Inflammatory macrophage (primary cell): Measurements from ENCODE around the gene RBM5.

Experiments
- DNase-seq, 2 donors: peaks; one replicate each; pipeline ENCODE4 v3.0.0-alpha.2; 2020 to 2022

The RBM5 gene

DNA sequence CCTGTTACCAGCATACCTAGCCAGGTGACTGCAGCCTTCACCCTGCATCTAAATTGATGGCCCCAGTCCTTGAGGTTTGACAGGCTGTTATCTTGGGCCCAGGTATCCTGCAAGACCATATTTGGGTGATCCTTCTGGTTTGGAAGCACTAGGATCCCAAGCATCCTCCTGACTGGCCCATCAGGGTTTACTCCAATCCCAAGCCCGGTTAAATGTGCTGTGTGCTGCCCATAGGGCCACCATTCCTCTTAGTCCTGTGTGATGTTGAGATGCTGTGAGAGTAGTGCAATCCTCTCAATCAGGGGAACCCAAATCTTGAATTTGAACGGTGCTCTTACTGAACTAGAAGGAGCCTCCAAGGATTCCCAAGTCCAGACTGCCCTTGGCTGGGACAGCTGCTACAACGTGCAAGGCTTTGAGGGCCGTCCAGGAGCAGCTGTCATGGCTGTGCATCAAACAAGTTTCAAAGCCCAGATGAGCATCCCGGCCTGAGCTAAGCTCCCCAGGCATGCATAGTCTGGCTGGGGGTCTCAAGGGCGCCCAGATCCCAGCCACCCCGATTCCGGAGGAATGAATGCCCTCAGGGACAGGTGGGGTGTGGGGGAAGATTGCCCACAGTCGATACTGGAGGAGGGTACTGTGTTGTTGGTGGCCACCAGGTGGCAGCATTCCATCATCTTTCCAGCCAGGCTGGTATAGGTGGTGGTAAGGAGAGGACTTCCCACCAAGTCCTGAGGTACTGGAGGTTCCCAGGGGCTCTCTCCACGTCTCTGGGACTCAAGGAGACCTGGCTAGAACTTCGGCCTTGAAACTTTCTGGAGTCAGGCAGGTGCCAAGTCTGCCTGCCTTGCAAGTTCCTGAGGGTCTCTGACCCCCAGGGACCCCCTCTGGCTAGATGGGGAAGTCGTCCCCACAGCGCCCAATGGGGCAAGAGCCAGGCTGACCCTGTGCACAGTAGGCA, 32.6 kb downstream of the RBM5 start:
- DNase-seq = peak; percentile 64 to 68

DNA sequence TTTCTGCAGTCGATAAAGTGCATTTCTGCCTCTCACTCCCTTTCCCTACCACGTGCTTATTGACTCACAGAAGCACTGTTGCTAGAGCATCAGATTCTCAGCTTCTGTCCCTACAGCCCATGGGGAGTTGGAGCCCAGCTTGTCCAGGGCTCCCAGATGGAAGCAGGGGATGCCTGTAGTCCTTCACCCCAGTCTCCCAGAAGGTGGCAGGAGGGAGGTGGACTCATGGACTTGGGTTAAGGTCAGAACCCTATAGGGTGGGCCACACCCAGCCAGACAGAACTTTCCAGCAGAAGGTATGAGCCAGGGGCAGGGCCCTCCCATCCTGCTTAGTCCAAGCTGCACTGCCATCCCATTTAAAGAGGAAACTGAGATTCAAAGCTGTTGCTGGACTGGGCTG, 33.4 kb downstream of the RBM5 start:
- DNase-seq = no peak

DNA sequence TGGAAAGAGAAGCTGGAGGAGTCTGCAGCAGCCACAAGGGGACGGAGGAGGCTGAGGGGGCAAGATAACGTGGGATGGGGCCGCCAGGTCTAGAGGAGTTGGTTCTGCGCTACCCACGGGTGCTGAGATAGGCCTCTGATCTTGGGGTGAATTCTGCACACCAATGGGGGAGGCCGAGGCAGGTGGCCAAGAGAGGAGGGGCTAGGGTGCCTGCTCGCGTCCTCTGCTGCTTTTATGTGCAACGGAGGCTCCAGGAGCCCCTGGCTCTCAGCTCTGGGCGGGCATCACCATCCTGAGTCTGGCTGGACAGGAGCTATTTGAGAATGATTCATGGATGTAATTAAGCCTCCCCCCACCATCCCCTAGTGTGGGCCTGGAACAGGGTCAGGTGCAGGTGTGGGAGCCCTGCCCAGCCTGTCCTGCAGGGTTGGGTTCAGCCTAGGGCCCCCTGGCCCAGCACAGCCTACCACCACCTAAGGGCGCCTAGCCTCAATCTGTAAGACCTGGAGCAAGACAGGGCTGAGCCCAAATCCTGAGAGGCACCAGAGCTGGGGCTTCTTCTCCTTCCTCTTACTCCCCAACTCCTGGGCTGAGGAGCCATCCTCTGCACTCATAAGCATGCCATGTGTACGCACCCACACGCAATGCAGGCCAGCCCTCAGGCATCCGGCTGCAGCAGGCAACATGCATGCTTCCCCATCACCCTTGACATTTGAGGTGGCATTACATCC, 34.1 kb downstream of the RBM5 start:
- peak in 1 of 2 donors; percentile 9 for DNase-seq

DNA sequence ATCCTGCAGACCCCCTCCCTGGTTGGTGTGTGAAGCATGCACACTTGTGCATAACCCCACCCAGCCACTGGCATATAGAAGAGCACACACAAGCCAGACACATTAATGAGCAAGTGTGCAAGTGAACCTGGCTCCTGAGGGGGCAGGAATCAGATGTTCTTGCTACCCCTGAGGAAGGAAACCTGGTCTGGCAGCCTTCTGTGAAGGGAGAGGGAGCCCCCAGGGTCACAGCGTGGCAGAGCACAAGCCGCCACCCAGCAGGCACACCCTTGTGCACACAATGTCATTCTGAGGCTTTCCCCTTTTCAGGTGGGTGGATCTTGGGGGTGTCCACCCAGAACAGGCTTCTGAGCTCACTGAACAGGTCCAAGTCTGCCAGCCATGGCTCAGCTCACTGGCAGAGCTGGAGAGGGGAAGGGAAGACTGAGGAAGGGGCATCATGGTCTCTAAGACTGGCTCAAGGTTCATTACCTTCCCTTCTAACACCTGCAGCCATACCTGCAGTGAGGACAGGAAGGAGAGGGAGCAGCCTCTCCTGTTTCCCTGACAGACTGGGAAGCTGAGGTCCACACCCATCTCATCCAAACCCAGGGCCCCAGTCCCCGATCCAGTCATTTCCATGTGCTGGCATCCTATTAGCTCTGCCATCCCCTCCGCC, 34.8 kb downstream of the RBM5 start:
- DNase-seq = no peak

DNA sequence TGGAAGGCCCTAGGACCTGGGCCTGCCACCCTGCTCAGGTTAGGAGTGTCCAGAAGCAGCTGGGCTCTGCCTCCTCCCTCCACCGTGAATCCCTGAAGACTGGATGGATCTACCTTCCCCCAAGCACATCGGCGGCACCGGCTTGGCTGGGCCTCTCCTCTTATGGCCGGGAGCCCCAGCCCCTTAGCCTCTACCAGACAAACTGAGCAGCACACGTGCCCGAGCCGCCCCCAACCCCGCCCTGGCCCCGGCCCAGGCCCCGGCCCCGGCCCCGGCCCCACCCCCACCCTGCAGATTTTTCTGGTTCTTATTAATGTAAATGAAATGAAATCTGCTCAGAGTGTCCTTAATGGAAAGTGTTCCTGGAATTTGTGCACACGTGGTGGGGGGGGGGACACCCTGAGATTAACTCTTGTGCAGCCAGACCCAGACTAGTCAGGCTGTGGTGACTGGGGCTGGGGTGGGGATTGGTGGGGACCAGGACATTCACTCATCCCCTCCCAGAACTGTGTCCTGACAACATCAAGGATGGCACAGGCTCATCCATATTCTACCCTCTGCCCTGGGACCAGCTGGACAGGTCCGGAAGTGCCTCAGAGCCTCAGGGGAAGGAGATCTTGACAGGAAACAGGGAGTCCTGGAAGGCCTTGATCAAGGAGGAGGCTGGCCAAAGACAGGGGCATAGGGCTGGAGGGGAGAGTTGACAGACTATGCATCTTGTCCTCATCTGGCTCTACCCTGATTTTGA, 35.5 kb downstream of the RBM5 start:
- DNase-seq = no peak

DNA sequence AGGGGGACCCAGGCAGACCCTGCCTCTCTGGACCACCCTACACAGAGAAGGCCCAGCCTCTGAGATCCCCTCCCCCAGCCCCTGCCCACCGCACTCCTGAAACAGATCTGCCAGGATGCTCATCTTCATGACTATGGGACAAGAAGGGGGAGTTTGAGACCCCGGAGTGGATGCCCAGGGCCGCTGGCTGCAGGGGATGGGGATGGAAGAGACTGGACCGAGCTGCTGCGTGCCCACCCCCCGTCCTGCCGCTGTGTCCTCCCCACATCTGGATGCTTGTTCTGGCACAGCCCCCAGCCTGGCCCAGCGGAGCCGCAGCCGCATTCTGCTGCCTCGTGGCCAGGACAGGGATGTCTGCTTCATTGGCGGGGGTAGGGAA, 36.1 kb downstream of the RBM5 start:
- no peak for DNase-seq

DNA sequence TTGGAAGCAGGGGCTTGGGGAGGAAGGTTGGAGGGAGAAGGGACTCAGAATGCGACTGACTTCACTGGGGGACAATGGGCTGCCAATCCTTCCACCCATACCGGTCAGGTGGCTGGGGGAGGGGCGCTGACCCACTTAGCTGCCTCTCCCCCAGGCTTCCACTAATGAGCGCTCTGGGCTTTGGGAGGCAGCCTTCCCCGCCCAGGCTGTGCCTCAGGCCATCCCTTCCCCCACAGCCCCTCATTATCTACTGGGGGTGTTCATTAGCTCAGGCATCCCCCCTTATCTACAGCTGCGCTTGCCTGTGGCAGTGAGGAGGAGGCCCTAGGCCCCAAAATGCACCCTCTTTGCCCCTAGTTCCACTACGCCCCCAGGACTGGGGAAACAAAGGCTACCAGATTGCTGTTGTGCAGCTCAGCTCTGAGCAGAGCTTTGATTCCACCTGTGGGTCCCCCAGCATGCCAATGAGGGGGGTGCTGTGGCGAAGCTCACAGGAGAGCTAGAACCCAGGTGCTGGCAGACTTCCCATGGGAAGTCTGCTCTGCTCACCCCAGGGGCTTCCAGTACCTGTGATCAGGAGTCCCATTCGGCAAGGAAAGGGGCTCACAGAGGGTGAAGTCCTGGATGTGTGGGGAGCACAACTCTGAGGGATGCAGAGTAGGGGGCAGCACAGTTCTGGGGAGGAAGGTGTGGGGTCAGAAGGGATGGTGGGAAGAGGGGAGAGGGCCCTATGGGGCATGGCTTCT, 37.0 kb downstream of the RBM5 start:
- no peak for DNase-seq

DNA sequence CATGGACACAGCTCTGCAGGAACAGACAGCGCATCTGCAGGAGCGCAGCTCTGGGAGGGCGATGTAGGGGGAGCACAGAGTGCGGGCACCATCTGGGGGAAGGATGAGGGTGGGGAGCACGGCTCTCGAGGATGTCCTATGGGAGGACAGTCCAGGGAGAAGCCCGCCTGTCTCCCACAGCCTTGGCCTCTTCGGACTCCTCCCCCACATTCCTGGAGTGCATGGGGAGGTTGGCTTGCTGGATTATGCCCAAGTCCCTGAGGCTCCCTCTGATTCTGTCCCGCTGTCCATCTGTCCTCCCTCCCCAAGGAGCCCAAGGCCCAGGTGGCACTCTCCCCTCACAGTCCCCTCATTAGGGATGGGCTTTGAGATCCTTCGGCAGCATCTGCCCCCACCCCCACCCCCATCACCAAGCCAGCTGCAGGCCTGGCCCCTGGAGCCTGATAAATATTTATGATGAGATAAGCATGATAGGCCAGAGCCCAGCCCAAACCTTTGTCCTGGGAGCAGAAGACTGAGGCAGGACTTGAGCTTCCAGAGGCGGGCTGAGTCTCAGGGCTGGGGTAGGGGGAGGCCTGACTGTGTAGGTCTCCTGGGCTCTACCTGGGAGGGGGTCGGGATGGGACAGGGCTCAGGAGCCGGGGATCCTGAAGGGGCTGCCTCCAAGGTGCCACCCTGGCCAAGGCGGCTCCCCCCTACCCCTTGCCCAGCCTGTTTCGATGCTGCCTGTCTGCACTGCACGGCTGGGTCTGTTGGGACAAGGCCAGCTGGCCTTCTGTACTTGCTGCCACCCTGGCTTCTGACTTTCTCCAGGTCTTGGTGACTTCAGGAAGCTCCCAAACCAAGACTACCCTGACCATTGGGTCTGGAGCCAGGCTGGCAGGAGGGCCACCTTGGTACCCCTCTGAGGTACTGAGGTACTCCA, 37.8 kb downstream of the RBM5 start:
- DNase-seq = no peak

DNA sequence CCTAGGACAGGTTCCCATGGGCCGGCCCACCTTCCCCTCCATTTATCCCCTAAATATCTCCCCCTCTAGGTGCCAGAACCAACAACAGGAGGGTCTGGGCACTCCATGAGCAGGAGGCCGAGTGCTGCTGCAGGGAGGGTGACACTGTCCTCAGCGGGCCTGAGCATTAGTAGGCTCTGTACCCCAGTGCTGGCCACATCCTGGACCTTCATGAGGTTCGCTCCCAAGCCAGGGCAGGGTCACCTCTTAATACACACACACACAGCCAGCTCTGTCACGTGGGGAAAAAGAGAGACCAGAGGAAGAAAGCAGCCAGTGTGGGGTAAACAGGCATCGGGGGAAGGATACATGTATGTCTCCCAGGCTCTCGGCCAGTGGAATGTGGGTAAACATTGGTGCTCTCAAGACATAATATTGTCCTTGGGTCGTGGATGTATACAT, 38.6 kb downstream of the RBM5 start:
- DNase-seq = no peak

DNA sequence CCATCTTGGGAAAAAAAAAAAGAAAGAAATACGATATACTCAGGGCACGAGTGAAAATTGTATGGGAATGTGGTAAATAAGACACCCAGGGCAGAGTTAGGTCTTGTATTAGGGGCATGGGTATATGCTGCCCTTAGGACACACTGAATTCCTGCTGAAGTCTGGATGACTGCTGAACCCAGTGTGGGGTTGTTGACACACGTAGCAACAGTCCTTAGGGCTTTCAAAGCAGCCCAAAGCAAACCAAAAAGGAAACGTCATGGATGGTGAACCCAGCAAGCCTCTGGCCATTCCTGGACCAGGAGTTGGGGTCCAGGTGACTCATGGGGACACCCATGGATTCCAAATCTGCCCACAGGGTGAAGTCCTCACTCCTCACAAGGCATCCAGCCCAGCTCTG, 39.3 kb downstream of the RBM5 start:
- no peak for DNase-seq

DNA sequence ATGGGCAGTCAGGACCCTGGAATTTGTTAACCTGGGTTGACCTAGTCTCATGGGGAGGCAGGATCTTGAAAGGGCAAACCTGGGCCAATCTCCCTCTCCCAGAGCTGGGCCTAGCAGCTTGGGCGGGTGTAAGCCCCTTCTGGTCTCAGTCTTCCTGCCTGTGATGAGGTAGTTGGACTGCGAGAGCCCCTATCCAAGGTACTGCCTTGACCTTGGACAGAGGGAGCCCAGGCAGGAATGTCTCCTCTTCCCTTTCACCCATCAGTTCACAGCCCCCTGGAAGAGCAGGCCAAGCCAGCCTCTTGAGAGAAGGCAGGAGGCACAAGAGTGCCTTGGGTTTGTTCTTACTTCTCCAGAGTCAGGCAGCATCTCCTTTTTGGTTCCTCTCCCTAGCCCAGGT, 41.7 kb downstream of the RBM5 start:
- DNase-seq = no peak

DNA sequence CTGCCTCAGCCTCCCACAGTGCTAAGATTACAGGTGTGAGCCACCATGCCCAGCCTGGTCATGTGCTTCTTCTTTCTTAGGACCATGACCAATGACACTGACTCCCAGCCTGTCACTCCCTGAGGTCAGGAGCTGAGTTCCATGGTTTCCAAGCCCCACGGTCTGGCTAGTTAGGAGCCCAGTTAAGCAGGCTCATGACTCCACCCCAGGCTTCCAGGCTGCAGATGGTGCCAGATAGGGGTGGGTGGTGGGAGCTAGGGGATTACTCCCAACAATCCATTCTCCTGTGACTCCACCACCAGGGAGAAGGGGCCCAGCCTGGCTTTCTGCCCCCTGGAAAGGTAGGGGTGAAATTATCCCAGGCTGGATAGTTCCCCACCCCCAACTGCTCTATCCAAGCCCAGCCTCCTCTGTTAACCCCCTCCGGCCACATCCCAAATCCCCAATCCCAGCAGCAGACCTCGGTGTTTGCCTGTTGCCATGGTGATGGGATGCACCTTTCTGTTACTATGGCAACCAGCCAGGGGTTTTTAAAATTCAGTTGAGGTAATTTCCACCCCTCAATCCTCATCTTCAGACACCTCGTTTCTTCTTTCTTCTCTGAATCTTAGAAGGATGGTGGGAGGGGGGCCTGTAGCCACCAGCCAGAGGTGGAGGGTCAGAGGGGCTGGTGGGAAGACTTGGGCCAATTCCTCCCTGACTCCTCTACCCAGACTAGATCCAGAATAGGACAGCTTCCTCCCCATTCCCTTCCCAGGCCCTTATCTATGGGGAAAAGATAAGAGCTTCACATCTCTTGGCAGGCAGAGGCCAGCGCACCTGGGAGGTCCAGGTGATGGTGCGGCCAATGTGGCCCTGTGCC, 43.9 kb downstream of the RBM5 start:
- DNase-seq = no peak

DNA sequence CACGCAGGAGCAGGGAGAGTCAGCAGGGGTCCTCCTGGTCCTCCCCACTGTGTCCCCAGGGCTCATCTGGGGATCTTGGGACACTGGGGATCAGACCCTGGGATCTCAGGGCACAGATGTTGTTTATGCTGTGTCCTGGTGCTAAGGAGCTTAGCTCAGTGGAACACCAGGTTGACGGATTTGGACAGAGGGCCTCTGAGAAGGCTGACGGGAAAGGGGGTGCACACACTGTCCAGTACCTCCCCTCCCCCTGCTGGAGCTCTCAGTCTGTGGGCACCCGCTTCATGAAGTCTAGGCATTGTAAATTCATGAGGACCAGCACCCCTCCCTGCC, 44.5 kb downstream of the RBM5 start:
- no peak for DNase-seq

DNA sequence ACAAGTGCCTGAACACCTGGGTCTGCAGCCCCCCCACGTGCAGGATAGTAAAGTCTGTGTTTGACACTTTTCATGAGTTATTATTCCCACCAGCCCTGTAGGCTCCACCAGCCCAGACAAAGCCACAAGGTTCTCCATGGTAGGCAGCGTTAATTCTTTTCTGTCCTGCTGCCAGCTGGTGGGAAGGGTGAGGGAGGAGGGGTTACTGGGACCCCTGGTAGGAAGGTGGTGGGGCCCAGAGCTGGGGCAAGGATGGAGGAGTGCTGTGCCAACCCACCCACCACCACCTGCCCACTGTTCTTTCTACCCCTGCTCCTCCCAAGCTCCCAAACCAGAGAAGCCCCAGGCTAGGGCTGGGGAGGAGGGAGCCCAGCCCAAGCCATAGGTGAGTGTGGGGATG, 45.6 kb downstream of the RBM5 start:
- no peak for DNase-seq

DNA sequence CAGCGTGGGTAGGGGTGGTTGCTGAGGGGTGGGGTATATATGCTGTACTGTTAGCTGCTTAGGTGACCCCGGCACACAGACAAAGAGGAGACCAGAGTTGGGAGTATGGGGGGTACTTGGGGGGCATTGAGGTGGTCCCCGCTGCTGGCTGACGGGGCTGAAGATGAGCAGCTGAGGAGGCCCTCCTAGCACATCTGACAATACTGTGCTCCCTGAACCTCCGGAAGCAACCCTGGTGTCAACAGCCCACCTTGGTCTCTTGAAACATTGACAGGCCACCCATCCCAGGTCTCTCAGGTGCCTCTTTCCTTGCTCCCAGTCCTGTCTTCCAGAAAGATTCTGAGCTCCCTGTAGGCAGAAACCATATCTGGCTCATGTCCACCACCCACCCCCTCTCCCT, 47.2 kb downstream of the RBM5 start:
- DNase-seq = no peak

DNA sequence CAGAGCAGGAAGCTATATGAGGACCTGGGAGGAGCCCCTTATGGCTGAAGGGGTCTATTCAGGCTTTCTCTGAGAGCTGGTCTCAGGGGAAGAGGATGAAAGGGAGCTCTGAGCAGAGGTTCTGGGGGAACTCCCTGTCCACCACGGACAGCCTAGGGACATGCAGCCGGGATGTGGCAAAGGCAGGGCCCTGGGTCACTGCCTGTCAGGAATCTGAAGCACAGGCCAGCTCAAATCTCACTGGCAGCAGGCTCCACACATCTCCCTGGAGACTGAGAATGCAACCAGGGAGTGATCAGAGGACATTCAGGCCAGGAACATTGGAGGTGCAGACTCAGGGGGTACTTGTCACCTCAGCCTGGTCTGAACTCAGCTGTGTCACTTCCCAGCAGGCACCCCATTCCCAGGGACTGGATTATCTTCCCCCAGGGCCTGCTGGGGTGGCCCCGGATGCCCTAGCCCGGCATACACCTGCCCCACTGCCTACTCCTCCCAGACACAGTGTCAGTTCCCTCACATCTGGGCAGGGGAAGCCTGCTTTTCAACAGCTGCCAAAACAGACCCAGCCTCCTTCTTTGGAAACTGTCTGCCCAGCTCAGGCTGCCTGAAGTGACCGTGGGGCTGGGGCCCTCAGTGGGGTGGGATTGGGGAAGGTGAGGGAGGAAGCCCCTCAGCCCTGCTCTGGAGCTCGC, 48.1 kb downstream of the RBM5 start:
- no peak for DNase-seq

DNA sequence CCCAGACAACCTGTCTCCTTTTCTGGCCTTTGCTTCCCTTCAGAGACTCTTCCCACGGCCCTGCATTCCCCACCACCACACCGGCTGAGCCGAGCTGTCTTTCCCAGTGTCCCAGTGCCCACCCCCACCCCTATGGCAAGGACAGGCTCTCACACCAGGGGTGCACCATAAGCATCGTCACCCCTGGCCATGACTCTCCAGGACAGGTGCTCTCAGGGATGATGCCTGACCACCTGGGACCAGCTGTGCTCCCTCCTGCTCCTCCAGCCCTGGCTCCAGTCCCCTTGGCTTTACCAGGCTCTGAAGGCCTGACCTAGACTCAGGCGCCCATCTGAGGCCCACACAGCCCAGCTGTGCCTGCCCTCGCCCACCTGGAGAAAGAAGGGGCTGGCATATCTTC, 48.8 kb downstream of the RBM5 start:
- no peak for DNase-seq

DNA sequence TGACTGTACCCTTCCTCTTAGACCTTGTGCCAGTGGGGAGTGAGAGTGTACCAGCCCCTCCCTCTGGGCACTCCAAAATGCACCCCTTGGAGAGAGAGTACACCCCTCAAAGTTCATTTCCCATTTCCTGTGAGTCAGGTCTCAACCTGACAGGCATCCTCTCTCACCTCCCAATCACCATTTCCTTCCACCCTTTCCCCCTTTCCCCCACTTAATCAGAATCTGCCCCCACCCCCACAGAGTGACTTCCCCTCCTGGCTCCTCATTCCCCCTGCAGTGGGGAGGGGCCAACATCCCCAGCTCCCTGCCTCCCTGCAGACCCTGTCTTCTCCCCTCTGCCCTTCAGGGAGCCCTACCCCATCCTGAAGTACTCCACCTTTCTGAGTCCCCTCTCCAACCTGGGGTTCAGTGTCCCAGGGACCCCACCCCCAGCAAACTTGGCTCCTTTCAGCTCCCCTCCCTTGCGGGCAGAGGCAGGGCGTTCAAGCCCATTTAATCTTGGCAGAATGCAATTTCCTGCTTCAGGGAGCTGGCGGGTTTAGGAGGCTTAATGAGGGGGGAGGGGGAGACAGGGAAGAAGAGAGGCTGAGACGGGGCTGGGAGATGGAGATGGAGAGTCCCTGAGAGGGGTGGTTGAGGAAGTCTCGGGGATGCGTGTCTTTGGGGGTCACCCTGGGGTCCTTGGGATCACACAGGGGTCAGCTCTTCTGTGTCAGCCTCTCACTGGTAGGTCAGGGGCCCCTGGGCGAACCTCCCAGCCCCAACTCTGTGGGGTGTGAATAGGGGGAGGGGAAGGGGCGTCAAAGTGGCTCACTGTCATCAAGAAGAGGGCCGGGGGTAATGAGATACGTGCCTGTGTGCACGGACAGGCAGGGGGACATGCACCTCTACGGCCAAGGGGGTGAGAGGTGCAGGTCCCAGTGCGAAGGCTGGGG, 49.8 kb downstream of the RBM5 start:
- DNase-seq = no peak
